ENCODE measurements around the gene UBAP2L.
"Not testable (repeated sequence)": the region's sequence is repeated elsewhere in the genome, so short reads cannot be mapped to it uniquely, and the experiment has no call there.

Gene UBAP2L

DNA sequence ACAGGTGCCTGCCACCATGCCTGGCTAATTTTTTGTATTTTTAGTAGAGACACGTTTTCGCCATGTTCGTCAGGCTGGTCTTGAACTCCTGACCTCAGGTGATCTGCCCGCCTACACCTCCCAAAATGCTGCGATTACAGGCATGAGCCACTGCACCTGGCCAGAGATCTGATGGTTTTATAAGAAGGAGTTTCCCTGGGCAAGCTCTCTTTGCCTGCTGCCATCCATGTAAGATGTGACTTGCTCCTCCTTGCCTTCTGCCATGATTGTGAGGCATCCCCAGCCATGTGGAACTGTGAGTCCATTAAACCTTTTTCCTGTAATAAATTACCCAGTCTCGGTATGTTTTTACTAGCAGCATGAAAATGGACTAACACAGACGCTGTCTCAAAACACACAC is 88.4 kb downstream of the UBAP2L start:
- not testable (repeated sequence) for H3K27me3 ChIP-seq (ENCODE audit: control insufficient read depth, insufficient read depth, low read length); H3K9me3 ChIP-seq (ENCODE audit: control insufficient read depth, insufficient read depth, low read length); H3K27ac ChIP-seq (ENCODE audit: low read length); H3K4me1 ChIP-seq (ENCODE audit: control insufficient read depth, insufficient read depth, low read length); H3K4me3 ChIP-seq (ENCODE audit: low read length); H3K36me3 ChIP-seq (ENCODE audit: control insufficient read depth, insufficient read depth, low read length); DNase-seq (ENCODE audit: low read depth, low spot score)
- WGBS (ENCODE audit: insufficient coverage, insufficient read length) = no CpG with 5 or more reads among the region's 7 CpGs

DNA sequence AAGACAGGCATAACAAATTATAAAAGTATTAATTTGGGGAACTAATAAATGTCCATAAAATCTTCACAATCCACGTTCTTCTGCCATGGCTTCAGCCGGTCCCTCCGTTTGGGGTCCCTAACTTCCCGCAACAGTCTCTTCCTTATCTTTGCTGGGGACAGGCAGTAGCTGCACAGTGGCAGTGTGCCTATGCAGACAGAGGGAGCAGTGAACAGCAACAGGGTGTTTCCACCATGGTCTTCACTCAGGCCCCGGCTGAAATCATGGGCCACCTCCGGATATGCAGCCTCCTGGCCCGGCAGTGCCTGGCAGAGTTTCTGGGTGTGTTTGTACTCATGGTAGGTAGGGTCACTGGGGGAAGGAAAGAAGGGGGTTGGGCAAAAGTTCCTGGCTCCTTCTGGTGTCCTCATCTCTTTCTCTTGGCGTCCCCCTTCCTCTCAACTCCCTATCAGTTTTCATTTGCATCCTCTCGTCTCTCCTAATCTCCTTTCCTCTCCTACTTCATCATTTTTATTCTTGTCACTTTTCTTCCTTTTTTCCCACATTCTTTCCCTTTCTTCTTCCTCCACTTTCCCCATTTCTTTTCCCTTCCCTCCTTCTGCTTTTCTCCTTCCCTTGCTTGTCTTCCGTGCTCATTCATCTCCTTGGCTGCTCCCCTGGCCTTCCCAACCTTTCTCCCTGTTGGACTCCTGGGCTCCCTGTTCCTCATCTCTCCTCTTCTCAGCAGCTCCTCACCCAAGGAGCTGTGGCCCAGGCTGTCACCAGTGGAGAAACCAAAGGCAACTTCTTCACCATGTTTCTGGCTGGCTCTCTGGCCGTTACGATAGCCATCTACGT is 91.7 kb downstream of the UBAP2L start:
- H3K4me1 ChIP-seq (ENCODE audit: control insufficient read depth, insufficient read depth, low read length); H3K36me3 ChIP-seq (ENCODE audit: control insufficient read depth, insufficient read depth, low read length); H3K27ac ChIP-seq (ENCODE audit: low read length); DNase-seq (ENCODE audit: low read depth, low spot score); H3K4me3 ChIP-seq (ENCODE audit: low read length); H3K9me3 ChIP-seq (ENCODE audit: control insufficient read depth, insufficient read depth, low read length); H3K27me3 ChIP-seq (ENCODE audit: control insufficient read depth, insufficient read depth, low read length): not testable (repeated sequence)
- WGBS (ENCODE audit: insufficient coverage, insufficient read length) = 100% methylated on average over 1 of the region's 13 CpGs

DNA sequence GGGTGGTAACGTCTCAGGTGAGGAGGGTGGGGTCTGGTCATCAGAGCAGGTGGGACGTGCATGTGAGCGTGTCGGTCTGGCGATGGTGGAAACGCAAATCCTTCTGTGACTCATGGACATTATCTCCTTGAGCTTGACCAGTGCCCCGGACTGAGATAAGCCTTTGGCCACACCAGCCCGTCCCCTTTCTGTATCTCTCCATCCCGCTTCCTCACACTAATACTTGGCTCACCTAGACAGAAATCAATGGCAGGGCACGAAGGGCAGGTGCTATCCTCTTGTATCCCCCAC is 92.3 kb downstream of the UBAP2L start:
- H3K27ac ChIP-seq (ENCODE audit: low read length) = no peak overlapping the region
- H3K4me1 ChIP-seq (ENCODE audit: control insufficient read depth, insufficient read depth, low read length) = no peaks in the 10 kb centered on the region
- H3K27me3 ChIP-seq (ENCODE audit: control insufficient read depth, insufficient read depth, low read length) = no peaks in the 10 kb centered on the region
- no peak for DNase-seq (ENCODE audit: low read depth, low spot score)
- no peaks in the 10 kb centered on the region for H3K36me3 ChIP-seq (ENCODE audit: control insufficient read depth, insufficient read depth, low read length)
- no CpG with 5 or more reads among the region's 10 CpGs for WGBS (ENCODE audit: insufficient coverage, insufficient read length)
- no peaks in the 10 kb centered on the region for H3K9me3 ChIP-seq (ENCODE audit: control insufficient read depth, insufficient read depth, low read length)
- H3K4me3 ChIP-seq (ENCODE audit: low read length) = no peak overlapping the region

DNA sequence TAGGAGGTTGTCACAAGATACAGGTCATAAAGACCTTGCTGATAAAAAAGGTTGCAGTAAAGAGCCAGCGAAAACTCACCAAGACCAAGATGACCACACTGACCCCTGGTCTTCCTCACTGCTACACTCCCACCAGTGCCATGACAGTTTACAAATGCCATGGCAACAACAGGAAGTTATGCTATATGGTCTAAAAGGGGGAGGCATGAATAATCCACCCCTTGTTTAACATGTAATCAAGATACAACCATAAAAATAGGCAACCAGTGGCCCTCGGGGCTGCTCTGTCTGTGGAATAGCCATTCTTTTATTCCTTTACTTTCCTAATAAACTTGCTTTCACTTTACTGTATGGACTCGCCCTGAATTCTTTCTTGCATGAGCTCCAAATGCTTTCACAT is 93.5 kb downstream of the UBAP2L start:
- H3K27ac ChIP-seq (ENCODE audit: low read length); H3K27me3 ChIP-seq (ENCODE audit: control insufficient read depth, insufficient read depth, low read length); DNase-seq (ENCODE audit: low read depth, low spot score); H3K9me3 ChIP-seq (ENCODE audit: control insufficient read depth, insufficient read depth, low read length); H3K4me3 ChIP-seq (ENCODE audit: low read length); H3K4me1 ChIP-seq (ENCODE audit: control insufficient read depth, insufficient read depth, low read length); H3K36me3 ChIP-seq (ENCODE audit: control insufficient read depth, insufficient read depth, low read length): not testable (repeated sequence)
- WGBS (ENCODE audit: insufficient coverage, insufficient read length) = no CpG with 5 or more reads among the region's 3 CpGs

DNA sequence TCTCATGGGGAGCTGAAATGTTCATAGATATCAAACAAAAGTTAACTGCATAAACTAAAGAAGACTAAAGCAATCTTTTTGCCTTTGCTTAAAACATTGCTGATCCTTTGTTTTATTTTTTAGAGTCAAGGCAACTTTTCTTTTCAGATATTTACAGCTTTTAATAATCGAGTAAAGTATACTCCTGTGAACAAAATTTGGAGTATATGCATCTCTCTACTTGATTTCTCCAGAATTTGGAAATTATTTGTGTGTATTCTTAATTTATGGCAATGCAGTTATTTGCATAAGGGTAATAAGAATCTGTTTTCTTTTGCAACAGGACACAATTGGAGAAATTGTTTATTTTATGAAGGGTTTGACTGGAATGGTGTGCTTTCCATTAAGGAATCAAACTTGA is 95.9 kb downstream of the UBAP2L start:
- no peak overlapping the region for H3K27ac ChIP-seq (ENCODE audit: low read length)
- no peaks in the 10 kb centered on the region for H3K9me3 ChIP-seq (ENCODE audit: control insufficient read depth, insufficient read depth, low read length)
- no peak for DNase-seq (ENCODE audit: low read depth, low spot score)
- no peak overlapping the region for H3K4me3 ChIP-seq (ENCODE audit: low read length)
- no peaks in the 10 kb centered on the region for H3K36me3 ChIP-seq (ENCODE audit: control insufficient read depth, insufficient read depth, low read length)
- no peaks in the 10 kb centered on the region for H3K4me1 ChIP-seq (ENCODE audit: control insufficient read depth, insufficient read depth, low read length)
- WGBS (ENCODE audit: insufficient coverage, insufficient read length) = no CpG with 5 or more reads among the region's 1 CpG
- no peaks in the 10 kb centered on the region for H3K27me3 ChIP-seq (ENCODE audit: control insufficient read depth, insufficient read depth, low read length)

DNA sequence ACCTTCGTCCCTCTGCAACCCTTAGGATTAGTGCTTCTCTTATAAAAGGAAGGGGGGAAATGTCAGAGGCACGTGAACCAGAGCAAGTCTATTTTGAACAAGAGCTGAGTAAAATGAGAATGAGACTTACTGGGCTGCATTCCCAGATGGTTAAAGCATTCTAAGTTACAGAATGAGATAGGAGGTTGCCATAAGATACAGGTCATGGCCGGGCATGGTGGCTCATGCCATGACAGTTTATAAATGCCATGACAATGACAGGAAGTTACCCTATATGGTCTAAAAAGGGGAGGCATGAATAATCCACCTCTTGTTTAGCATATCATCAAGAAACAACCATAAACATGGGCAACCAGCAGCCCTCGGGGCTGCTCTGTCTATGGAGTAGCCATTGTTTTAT is 97.6 kb downstream of the UBAP2L start:
- no CpG with 5 or more reads among the region's 4 CpGs for WGBS (ENCODE audit: insufficient coverage, insufficient read length)
- no peaks in the 10 kb centered on the region for H3K27me3 ChIP-seq (ENCODE audit: control insufficient read depth, insufficient read depth, low read length)

More for the DNA sequence above, 97.6 kb downstream of the UBAP2L start:
- Histone ChIP-seq H3K4me1 (ENCODE audit: control insufficient read depth, insufficient read depth, low read length) (no peaks in the 10 kb centered on the region), H3K27ac (ENCODE audit: low read length) (no peak overlapping the region), H3K9me3 (ENCODE audit: control insufficient read depth, insufficient read depth, low read length) (no peaks in the 10 kb centered on the region), H3K36me3 (ENCODE audit: control insufficient read depth, insufficient read depth, low read length) (no peaks in the 10 kb centered on the region), H3K4me3 (ENCODE audit: low read length) (no peak overlapping the region)
- DNase-seq (ENCODE audit: low read depth, low spot score) = no peak

Measured in iPS DF 6.9 (cell line).